Keratinocyte (primary cell): Measurements from ENCODE around the gene FLNC. TPM values are rescaled to one million over a fixed set of nuclear protein-coding genes. Genes with fewer than 3 reads are reported as not detected.

Source experiments
- DNase-seq: peaks from one replicate; pipeline ENCODE4 v3.0.0-alpha.2; 2011; ENCODE audit warnings: low read depth, missing footprints, low spot score
- FAIRE-seq: peaks from 2 replicates; lab custom pipeline; 2011; peaks lifted over from hg19 to GRCh38; lab: Jason Lieb, UNC
- H2AFZ ChIP-seq: 2 replicates; pipeline ENCODE4 v1.6.0; 2012; ENCODE audit warnings: low read length, control low read depth, inconsistent platforms; ENCODE audit not compliant: control insufficient read depth
- H3K27ac ChIP-seq: 2 replicates; pipeline ENCODE4 v1.5.1; 2011; ENCODE audit warnings: low read length; ENCODE audit not compliant: control insufficient read depth, insufficient read depth
- H3K27me3 ChIP-seq: 3 replicates; pipeline ENCODE4 v1.6.0; 2011; ENCODE audit warnings: low read length; ENCODE audit not compliant: control insufficient read depth, insufficient read depth; ENCODE audit errors: extremely low read depth
- H3K36me3 ChIP-seq, 2 experiments: 2 replicates in 1 of 2; 3 replicates in 1 of 2; pipeline ENCODE4 v1.5.1; 2011; ENCODE audit warnings: low read length in 2 of 2, mild to moderate bottlenecking in 1 of 2; ENCODE audit not compliant: control insufficient read depth in 2 of 2, insufficient read depth in 2 of 2; ENCODE audit errors: extremely low read depth in 1 of 2
- H3K4me1 ChIP-seq: 3 replicates; pipeline ENCODE4 v1.5.1; 2011; ENCODE audit warnings: low read length; ENCODE audit not compliant: control insufficient read depth, insufficient read depth; ENCODE audit errors: extremely low read depth
- H3K4me2 ChIP-seq: 3 replicates; pipeline ENCODE4 v1.6.0; 2011; ENCODE audit warnings: low read depth, low read length; ENCODE audit not compliant: control insufficient read depth, insufficient read depth; ENCODE audit errors: extremely low read depth
- H3K4me3 ChIP-seq, 3 experiments: fragments of 200-600 bp in 1 of 3; sonication (generic) in 1 of 3; 2 replicates in 2 of 3; 3 replicates in 1 of 3; pipeline ENCODE4 v1.5.1; 2011 to 2016; ENCODE audit warnings: low read length in 3 of 3, mild to moderate bottlenecking in 3 of 3, control low read depth in 2 of 3, inconsistent platforms in 1 of 3, low read depth in 1 of 3, mixed read lengths in 1 of 3, mixed run types in 1 of 3, moderate library complexity in 1 of 3; ENCODE audit not compliant: control insufficient read depth in 2 of 3, insufficient read depth in 2 of 3; ENCODE audit errors: extremely low read depth in 1 of 3
- H3K79me2 ChIP-seq: 2 replicates; pipeline ENCODE4 v1.6.0; 2012; ENCODE audit warnings: low read length; ENCODE audit not compliant: control insufficient read depth, insufficient read depth
- H3K9ac ChIP-seq: 3 replicates; pipeline ENCODE4 v1.6.0; 2011; ENCODE audit warnings: low read length; ENCODE audit not compliant: control insufficient read depth, insufficient read depth; ENCODE audit errors: extremely low read depth
- H3K9me1 ChIP-seq: 3 replicates; pipeline ENCODE4 v1.6.0; 2011; ENCODE audit warnings: low read length; ENCODE audit not compliant: control insufficient read depth, insufficient read depth; ENCODE audit errors: extremely low read depth
- H3K9me3 ChIP-seq: 2 replicates; pipeline ENCODE4 v1.5.1; 2012; ENCODE audit warnings: low read depth, low read length; ENCODE audit not compliant: control insufficient read depth
- H4K20me1 ChIP-seq: 3 replicates; pipeline ENCODE4 v1.6.0; 2011; ENCODE audit warnings: low read length; ENCODE audit not compliant: control insufficient read depth, insufficient read depth; ENCODE audit errors: extremely low read depth
- CTCF ChIP-seq, 3 experiments: IDR thresholded peaks in 1 of 3; conservative IDR thresholded peaks in 1 of 3; optimal IDR thresholded peaks in 1 of 3; 2 replicates in 2 of 3; 3 replicates in 1 of 3; pipeline versions ENCODE3 to v1.5.1; 2011; ENCODE audit warnings: low read length in 3 of 3, mild to moderate bottlenecking in 3 of 3, moderate library complexity in 2 of 3, control low read depth in 1 of 3, inconsistent platforms in 1 of 3; ENCODE audit not compliant: insufficient read depth in 2 of 3; ENCODE audit errors: extremely low read depth in 1 of 3
- EZH2 ChIP-seq: IDR thresholded peaks from one replicate; pipeline ENCODE4 v1.6.1; 2012; ENCODE audit warnings: inconsistent platforms, mild to moderate bottlenecking, low read length, moderate library complexity
- dilution Hi-C: fragments of 300-500 bp; cut with MboI; formaldehyde crosslinking; loops from one replicate; pipeline ENCODE4 v1.7.0; 2020; ENCODE audit warnings: low sequenced_read_pairs; ENCODE audit not compliant: extremely low pct_ligation_motif_present
- polyA plus RNA-seq, 5 experiments: library from polyadenylated mRNA; depleted of rRNA in 3 of 5; stranded (reverse) in 3 of 5; stranded (forward) in 1 of 5; unstranded in 1 of 5; fragments of >200 nt; gene quantifications; 1 replicate in 1 of 5; 2 replicates in 3 of 5; 3 replicates in 1 of 5; pipeline versions ENCODE4 v1.2.1 to v1.2.3, GENCODE V29; 2011 to 2012; ENCODE audit warnings: missing spikeins in 2 of 5, low read depth in 1 of 5, low replicate concordance in 1 of 5

FLNC gene
- polyA plus RNA-seq, 1 donor (not counting 4 experiments of a cell fraction or from before 2014, with no cell fraction given): 0.03 TPM

GRCh38 chr7:128833946-128834325, 3.7 kb downstream of the FLNC start:
- Histone ChIP-seq H2AFZ (no peak overlapping the region), H3K4me2 (no peak overlapping the region), H4K20me1 (no peaks in the 10 kb centered on the region), H3K79me2 (no peaks in the 10 kb centered on the region), H3K4me3 (no peak overlapping the region), H3K27me3 (peaks cover 39% of the 10 kb centered on the region), H3K9me1 (peaks cover 3% of the 10 kb centered on the region), H3K9ac (no peak overlapping the region), H3K36me3 (no peaks in the 10 kb centered on the region), H3K9me3 (no peaks in the 10 kb centered on the region), H3K27ac (no peak overlapping the region), H3K4me1 (peaks cover 12% of the 10 kb centered on the region)
- no peak for DNase-seq
- TF ChIP-seq CTCF (optimal IDR thresholded peaks at IDR 0.05 in 1 of 3, IDR thresholded peaks at IDR 0.05 in 1 of 3, conservative IDR thresholded peaks at IDR 0.05 in 1 of 3; ENCODE audit: extremely low read depth in 1 of 3, insufficient read depth in 2 of 3, low read length in 3 of 3): no peak
- TF ChIP-seq EZH2: no peak
- dilution Hi-C loops: no loop called here
- FAIRE-seq: no peak

DNA sequence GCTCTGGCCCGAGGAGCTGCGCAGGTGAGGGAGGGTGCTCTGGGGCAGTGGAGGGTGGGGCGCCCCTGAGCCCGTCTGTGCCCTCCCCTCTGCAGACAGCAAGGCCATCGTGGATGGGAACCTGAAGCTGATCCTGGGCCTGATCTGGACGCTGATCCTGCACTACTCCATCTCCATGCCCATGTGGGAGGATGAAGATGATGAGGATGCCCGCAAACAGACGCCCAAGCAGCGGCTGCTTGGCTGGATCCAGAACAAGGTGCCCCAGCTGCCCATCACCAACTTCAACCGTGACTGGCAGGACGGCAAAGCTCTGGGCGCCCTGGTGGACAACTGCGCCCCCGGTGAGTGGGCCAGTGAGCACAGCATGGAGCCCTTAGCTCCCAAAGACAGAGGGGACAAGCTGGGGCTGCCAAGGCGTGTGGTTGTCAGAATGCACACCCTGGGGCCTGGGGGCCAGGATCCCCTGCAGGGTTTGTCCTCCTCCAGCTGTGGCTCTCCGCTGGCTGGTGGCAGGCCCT, 5.1 kb downstream of the FLNC start:
- Histone ChIP-seq H4K20me1 (no peaks in the 10 kb centered on the region), H3K4me1 (peaks cover 4% of the 10 kb centered on the region)
- dilution Hi-C loops: no loop called here

More for the DNA sequence above, 5.1 kb downstream of the FLNC start:
- Histone ChIP-seq H3K9ac (no peak overlapping the region), H3K4me2 (no peak overlapping the region), H3K27ac (no peak overlapping the region), H3K9me3 (no peaks in the 10 kb centered on the region), H2AFZ (no peak overlapping the region), H3K79me2 (no peaks in the 10 kb centered on the region), H3K9me1 (peaks cover 3% of the 10 kb centered on the region), H3K36me3 (no peaks in the 10 kb centered on the region), H3K27me3 (peaks cover 30% of the 10 kb centered on the region), H3K4me3 (no peak overlapping the region)
- FAIRE-seq (no peak), DNase-seq (no peak)
- TF ChIP-seq EZH2 (no peak), CTCF (optimal IDR thresholded peaks at IDR 0.05 in 1 of 3, IDR thresholded peaks at IDR 0.05 in 1 of 3, conservative IDR thresholded peaks at IDR 0.05 in 1 of 3; ENCODE audit: extremely low read depth in 1 of 3, insufficient read depth in 2 of 3, low read length in 3 of 3) (no peak)
